ENCODE results near the gene FAM131C. TPM values are rescaled to one million over a fixed set of nuclear protein-coding genes. Genes with fewer than 3 reads are reported as not detected.

Gene FAM131C
- total and polyA plus RNA-seq, 10 of the 15 experiments (the other 5 are each of a cell fraction or from before 2014, with no cell fraction given) = 0.03 TPM; not detected in 9

- H4K20me1 ChIP-seq (ENCODE audit: control insufficient read depth, insufficient read depth) = no peaks in the 10 kb centered on the region
- peaks cover 32% of the 10 kb centered on the region for H3K4me1 ChIP-seq (ENCODE audit: control insufficient read depth, insufficient read depth, low read length)
- BruUV-seq (replicated peaks) = no TSS peak
- H3K9me3 ChIP-seq (replicated peaks; ENCODE audit: control insufficient read depth, insufficient read depth, low read length) = no peaks in the 10 kb centered on the region
- H2AFZ ChIP-seq (ENCODE audit: control insufficient read depth, low read depth, low read length) = no peak overlapping the region
- no peaks in the 10 kb centered on the region for H3K79me2 ChIP-seq (ENCODE audit: control insufficient read depth, insufficient read depth, low read length)
- H3K4me3 ChIP-seq = no peak overlapping the region
- WGBS (ENCODE audit: insufficient coverage, insufficient replicate concordance, low lambda C conversion rate, missing lambda C conversion rate) = 58% methylated on average over 10 of the region's 10 CpGs
- peaks cover 0 to 2% of the 10 kb centered on the region in 2 experiments; a peak in 2 of 4 replicates for H3K27me3 ChIP-seq (replicated peaks in 1 of 2; ENCODE audit: control insufficient read depth in 2 of 2, insufficient read depth in 2 of 2, low read length in 1 of 2)
- ChIA-PET POLR2A (interaction anchor here (0.6 kb wide), 2 partner anchors 183 to 600 kb away, joined by 3 to 7 read pairs; no protein-coding TSS in a partner anchor), SMC1A (ENCODE audit: uncharacterized antibody, unreplicated experiment) (no interaction called here), RAD21 (ENCODE audit: unreplicated experiment) (interaction anchor here (1.0 kb wide), 1 partner anchor 42 kb away, joined by 5 read pairs; no protein-coding TSS in a partner anchor), CTCF (interaction anchor here (6.4 kb wide), 1 partner anchor 9 kb away, joined by 36 read pairs; no protein-coding TSS in a partner anchor)
- in situ Hi-C loops (cut with MboI) (no loop called here), intact Hi-C loops (cut with micrococcal nuclease; ENCODE audit: unreplicated experiment) (no loop called here)
- DNase-seq (ENCODE audit: low read depth, low spot score) (no peak), ATAC-seq (no peak), FAIRE-seq (no peak)
- H3K27ac ChIP-seq (ENCODE audit: control insufficient read depth, insufficient read depth) = no peak overlapping the region
- no peaks in the 10 kb centered on the region for H3K36me3 ChIP-seq (ENCODE audit: control insufficient read depth in 2 of 2, insufficient read depth in 2 of 2, low read length in 1 of 2)
- no peak overlapping the region for H3K4me2 ChIP-seq (ENCODE audit: control insufficient read depth, insufficient read depth)
- H3K9ac ChIP-seq (ENCODE audit: control insufficient read depth, insufficient read depth, low read length) = no peak overlapping the region
- no peak for TF ChIP-seq EGR1 (IDR thresholded peaks at IDR 0.05; ENCODE audit: borderline replicate concordance in 1 of 2, low read depth in 2 of 2, low read length in 2 of 2)
- no peak for TF ChIP-seq POLR2A (IDR thresholded peaks at IDR 0.05; ENCODE audit: low read depth, low read length)
- no peak for TF ChIP-seq ZBTB33 (IDR thresholded peaks at IDR 0.05)
- TF ChIP-seq CEBPB (IDR thresholded peaks at IDR 0.05; ENCODE audit: borderline replicate concordance in 1 of 2, low read depth in 2 of 2, low read length in 2 of 2) = no peak
- no peak for TF ChIP-seq BCLAF1 (IDR thresholded peaks at IDR 0.05)
- TF ChIP-seq CUX1 (IDR thresholded peaks at IDR 0.05; ENCODE audit: insufficient replicate concordance, low read depth, low read length) = no peak
- TF ChIP-seq RELA (IDR thresholded peaks at IDR 0.05; ENCODE audit: borderline replicate concordance, partially characterized antibody) = no peak
- TF ChIP-seq POLR2AphosphoS2 (IDR thresholded peaks at IDR 0.05; ENCODE audit: low read depth, low read length) = no peak
- TF ChIP-seq ETV6 (conservative IDR thresholded peaks at IDR 0.05 in 1 of 2, IDR thresholded peaks at IDR 0.05 in 1 of 2; ENCODE audit: borderline replicate concordance in 1 of 2, low read depth in 1 of 2) = no peak
Measured at GRCh38 chr1:16017076-16017460, 56.4 kb downstream of the FAM131C start.

Data from GM12878 (cell line).